RCC 7860 (cell line): ENCODE data around the gene UGT1A9.
"Not testable (repeated sequence)": the region's sequence is repeated elsewhere in the genome, so short reads cannot be mapped to it uniquely, and the experiment has no call there.

Experiments used
- DNase-seq: peaks from one replicate; pipeline ENCODE4 v3.0.0-alpha.2; 2015; ENCODE audit warnings: low spot score
- FAIRE-seq: peaks from 2 replicates; lab custom pipeline; 2012; peaks lifted over from hg19 to GRCh38; lab: Jason Lieb, UNC

UGT1A9 gene

GRCh38 chr2:233707940-233708644, 36.4 kb downstream of the UGT1A9 start:
- FAIRE-seq (peak; percentile 88), DNase-seq (peak; percentile 62)

- FAIRE-seq (no peak), DNase-seq (no peak)
These were observed 37.2 kb downstream of the UGT1A9 start for GRCh38 chr2:233708942-233709341.

GRCh38 chr2:233711312-233712008, 39.8 kb downstream of the UGT1A9 start:
- DNase-seq (peak; percentile 60), FAIRE-seq (peak; percentile 11)

GRCh38 chr2:233712611-233713261, 41.0 kb downstream of the UGT1A9 start, which contains the start of gene UGT1A5:
TSS of gene UGT1A5 (plus strand) at chr2:233712907. CDS start at chr2:233712992, 85 bp downstream.
- no peak for DNase-seq
- no peak for FAIRE-seq

- FAIRE-seq (no peak), DNase-seq (no peak)
These were observed 41.5 kb downstream of the UGT1A9 start for GRCh38 chr2:233713262-233713615.

- DNase-seq (peak; percentile 61), FAIRE-seq (peak; percentile 89)
These were observed 42.4 kb downstream of the UGT1A9 start for GRCh38 chr2:233714121-233714520.

- no peak for FAIRE-seq
- DNase-seq, result no peak
These were observed 46.9 kb downstream of the UGT1A9 start, which contains the start of gene UGT1A4 for GRCh38 chr2:233718552-233718951. TSS of gene UGT1A4 (plus strand) at chr2:233718736. CDS start at chr2:233718821, 85 bp downstream.

GRCh38 chr2:233728723-233729301, 57.1 kb downstream of the UGT1A9 start, which contains the start of gene UGT1A3:
TSS of gene UGT1A3 (plus strand) at chr2:233729042. CDS start at chr2:233729127, 85 bp downstream.
- no peak for FAIRE-seq
- no peak for DNase-seq

GRCh38 chr2:233736868-233737653, 65.4 kb downstream of the UGT1A9 start:
- not testable (repeated sequence) for FAIRE-seq, DNase-seq

GRCh38 chr2:233740870-233741269, 69.2 kb downstream of the UGT1A9 start:
- DNase-seq (no peak), FAIRE-seq (no peak)

- FAIRE-seq (no peak), DNase-seq (no peak)
These were observed 72.0 kb downstream of the UGT1A9 start for GRCh38 chr2:233743464-233744259.

GRCh38 chr2:233745073-233745755, 73.5 kb downstream of the UGT1A9 start:
- no peak for DNase-seq
- FAIRE-seq, result no peak

- FAIRE-seq, DNase-seq: not testable (repeated sequence)
These were observed 74.1 kb downstream of the UGT1A9 start for GRCh38 chr2:233745838-233746237.

- FAIRE-seq (no peak), DNase-seq (no peak)
These were observed 75.0 kb downstream of the UGT1A9 start for GRCh38 chr2:233746475-233747282.

- no peak for DNase-seq
- FAIRE-seq, result no peak
These were observed 75.5 kb downstream of the UGT1A9 start for GRCh38 chr2:233747283-233747544.

- DNase-seq, FAIRE-seq: not testable (repeated sequence)
These were observed 79.0 kb downstream of the UGT1A9 start for GRCh38 chr2:233750689-233751088.

- not testable (repeated sequence) for DNase-seq, FAIRE-seq
These were observed 79.7 kb downstream of the UGT1A9 start for GRCh38 chr2:233751212-233752009.
